ENCODE results near the gene LENG8. TPM values are rescaled to one million over a fixed set of nuclear protein-coding genes. Genes with fewer than 3 reads are reported as not detected.
"Not testable (repeated sequence)": the region's sequence is repeated elsewhere in the genome, so short reads cannot be mapped to it uniquely, and the experiment has no call there.

Gene LENG8
- total RNA-seq, 1 donor from 2014 or later = 59.0 TPM

DNA sequence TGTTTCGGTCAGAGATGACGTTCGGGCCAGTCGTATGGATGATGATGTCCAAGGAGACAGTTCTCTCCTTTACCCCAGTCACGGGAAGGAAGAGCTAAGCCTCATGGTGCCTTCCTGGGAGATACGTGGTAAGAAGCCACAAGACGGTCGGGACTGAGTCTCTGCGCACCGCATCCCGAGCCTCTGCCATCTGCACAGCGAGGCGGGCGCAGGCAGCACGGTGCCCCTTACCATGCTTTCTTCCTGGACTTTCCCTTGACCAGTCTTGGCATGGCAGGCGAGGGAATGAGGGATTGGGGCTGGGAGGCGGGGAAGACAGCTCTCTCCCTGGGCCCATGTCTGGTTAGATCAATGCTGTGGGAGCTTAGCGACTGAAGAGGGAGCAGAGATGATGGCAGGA lies 43.6 kb downstream of the LENG8 start:
- intact Hi-C loops (cut with DNase I) = no loop called here
- ATAC-seq = no peak
- DNase-seq (ENCODE audit: missing footprints) = no peak

DNA sequence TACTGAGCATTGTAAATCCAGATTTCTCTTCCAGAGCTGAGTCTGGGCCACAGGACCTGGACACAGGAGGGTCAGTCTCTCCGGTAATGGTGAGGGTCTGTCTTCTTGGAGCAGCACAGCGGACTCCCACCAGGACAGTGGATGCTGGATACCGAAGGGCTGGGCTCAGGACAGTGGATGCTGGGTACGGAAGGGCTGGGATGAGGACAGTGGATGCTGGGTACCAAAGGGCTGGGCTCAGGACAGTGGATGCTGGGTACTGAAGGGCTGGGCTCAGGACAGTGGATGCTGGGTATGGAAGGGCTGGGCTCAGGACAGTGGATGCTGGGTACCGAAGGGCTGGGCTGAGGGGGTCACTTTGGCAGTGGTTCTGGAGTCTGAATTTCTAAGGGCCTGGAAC lies 44.1 kb downstream of the LENG8 start:
- DNase-seq (ENCODE audit: missing footprints); ATAC-seq; intact Hi-C loops (cut with DNase I): not testable (repeated sequence)

DNA sequence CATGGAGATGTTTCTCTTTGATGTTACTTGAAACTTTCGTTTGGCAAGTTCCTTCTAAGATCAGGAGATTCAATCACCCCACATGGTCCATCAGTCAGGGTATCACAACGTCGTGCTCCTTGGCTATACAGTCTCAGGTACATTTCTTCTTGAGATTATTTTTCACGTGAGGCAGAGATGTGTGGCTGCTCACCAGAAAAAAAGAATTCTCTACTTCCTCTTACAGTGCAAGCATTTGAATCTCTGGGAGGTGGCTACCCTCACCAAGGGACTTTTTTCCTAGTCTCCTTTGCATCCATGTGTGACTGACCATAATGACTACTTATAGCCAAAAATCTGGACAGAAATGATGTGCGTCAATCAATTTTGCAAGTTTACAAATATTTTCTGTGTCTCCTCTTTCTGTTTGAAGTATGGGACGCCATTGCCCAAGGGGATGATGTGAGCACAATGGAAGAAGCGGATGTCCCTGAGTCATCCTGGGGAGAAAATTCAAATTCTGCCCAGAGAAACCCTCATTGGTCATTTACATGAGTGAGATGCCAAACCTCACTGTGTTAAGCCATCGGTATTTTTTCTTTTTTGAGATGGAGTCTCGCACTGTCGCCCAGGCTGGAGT lies 45.1 kb downstream of the LENG8 start:
- intact Hi-C loops (cut with DNase I) = no loop called here
- ATAC-seq = no peak

DNA sequence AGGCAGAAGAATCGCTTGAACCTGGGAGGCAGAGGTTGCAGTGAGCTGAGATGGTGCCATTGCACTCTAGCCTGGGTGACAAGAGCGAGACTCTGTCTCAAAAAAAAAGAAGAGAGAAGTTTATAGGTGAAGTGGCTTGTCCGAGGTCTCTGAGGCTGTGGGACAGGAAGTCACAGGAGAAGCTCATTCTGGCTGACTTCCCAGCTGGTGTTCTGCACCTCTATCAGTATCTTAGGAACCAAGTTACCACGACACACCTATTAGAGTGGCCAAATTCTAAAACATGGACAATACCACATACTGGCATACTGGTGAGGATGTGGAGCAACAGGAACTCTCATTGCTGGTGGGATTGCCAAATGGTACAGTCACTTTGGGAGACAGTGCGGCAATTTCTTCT lies 46.3 kb downstream of the LENG8 start:
- intact Hi-C loops (cut with DNase I); DNase-seq (ENCODE audit: missing footprints); ATAC-seq: not testable (repeated sequence)

More for the DNA sequence above, 45.1 kb downstream of the LENG8 start:
- DNase-seq (ENCODE audit: missing footprints) = no peak

DNA sequence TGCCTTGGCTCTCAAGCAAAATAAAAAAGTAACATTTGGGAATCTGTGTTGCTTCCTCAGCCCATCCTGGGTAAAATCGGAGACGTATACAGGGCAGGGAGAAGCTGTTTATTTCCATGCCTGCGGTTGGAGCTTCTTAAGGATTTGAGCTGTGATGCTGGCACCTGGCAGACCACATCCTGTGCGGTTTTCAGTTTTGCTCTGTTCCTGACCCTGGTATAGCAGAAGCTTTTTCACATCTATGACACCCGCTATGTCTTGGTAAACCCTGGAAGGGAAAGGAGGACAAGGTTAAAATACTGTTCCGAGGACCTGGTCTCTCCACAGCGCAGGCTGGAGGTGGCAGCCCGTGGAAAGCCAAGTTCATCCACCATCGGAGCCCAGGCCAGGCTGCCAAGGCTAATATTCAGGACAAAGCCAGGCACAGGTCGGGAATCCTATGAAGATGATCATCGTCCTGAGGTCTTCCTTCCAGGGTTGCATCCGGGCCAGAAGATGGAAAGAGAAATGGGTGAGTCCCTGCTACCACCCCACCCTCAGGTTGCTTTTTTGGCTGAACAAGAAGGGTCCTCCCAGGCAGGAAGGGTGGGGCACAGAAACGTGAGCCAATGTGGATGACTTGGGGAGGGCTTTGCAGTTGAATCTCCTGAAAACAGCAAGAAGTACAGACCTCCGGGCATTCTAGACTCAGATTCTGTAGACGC lies 48.9 kb downstream of the LENG8 start:
- ATAC-seq; DNase-seq (ENCODE audit: missing footprints); intact Hi-C loops (cut with DNase I): not testable (repeated sequence)

DNA sequence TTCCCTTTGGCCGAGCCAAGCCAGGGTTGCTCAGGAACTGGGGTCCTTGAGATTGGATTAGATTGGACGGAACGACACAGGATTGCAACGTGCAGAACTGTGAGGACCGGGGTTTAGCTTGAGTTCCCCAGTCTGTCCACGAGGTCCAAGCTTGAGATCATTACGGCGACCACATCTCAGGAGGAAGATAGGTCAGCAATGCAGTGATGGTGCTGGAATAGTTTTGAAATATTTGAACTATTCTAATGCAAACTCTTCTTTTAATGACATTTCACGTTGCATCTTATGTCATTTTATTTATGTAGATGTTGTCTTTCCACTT lies 49.4 kb downstream of the LENG8 start:
- ATAC-seq; DNase-seq (ENCODE audit: missing footprints): not testable (repeated sequence)

DNA sequence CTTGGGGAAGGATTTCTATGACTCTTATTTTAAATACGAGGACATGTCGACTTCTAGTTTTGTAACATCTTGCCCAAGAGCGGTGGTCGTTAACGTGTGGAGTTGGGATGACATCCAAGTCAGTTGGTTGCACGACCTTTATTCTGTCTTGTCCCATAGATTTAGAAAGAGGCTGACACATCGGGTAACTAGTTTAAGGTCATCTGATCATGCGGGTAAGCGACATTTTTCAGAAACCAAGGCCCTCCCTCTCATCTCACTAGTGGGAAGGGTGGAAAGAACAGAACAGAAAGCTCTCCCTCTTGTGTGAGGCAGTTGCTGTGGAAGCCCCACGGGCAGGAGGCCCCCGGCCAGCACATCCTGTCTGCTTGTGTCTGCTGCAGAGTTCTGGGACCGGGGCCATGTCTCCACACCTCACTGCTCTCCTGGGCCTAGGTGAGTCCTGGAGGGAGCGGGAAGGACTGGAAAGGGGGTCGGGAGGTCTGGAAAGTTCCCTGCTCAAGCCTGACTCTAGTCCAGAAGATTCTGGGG lies 53.6 kb downstream of the LENG8 start, which contains the start of gene LAIR2:
Gene LAIR2 (plus strand): TSS at position 314 of the 531 bp plus-strand sequence. CDS start 88 bp downstream, at position 402.
- ATAC-seq = no peak
- intact Hi-C loops (cut with DNase I) = no loop called here
- no peak for DNase-seq (ENCODE audit: missing footprints)

More for the DNA sequence above, 49.4 kb downstream of the LENG8 start:
- intact Hi-C loops (cut with DNase I) = not testable (repeated sequence)

DNA sequence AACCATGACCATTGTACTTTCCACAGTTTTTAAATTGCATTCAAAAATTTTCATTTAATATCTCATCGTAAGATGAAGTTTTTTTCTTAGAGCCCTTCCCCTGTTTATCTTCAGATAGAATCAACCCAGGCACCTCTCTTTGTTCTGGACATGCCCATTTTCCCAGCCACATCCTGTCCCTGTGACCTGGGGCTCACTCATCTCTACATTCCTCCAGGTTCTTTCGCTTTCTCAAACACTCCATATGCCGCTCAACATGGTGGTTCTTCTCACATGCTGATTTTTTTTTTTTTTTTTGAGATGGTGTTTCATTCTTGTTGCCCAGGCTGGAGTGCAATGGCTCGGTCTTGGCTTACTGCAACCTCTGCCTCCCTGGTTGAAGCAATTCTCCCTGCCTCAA lies 56.5 kb downstream of the LENG8 start:
- ATAC-seq; intact Hi-C loops (cut with DNase I); DNase-seq (ENCODE audit: missing footprints): not testable (repeated sequence)

DNA sequence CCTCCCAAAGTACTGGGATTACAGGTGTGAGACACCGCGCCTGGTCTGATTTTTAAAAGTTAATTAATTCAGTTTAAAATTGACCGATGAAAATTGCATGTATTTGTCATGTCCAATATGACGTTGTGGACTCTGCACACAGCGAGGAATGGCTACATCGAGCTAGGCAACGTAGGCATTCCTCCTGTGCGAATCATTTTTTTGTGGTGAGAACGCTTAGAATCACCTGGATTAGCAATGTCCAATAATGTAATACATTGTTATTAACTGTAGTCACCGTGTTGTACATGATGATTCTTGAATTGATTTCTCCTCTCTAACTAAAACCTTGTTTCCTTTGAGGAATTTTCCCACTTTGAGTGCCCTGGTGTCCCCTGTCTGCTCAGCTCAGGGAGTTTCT lies 57.1 kb downstream of the LENG8 start:
- intact Hi-C loops (cut with DNase I) = no loop called here
- DNase-seq (ENCODE audit: missing footprints) (no peak), ATAC-seq (no peak)

DNA sequence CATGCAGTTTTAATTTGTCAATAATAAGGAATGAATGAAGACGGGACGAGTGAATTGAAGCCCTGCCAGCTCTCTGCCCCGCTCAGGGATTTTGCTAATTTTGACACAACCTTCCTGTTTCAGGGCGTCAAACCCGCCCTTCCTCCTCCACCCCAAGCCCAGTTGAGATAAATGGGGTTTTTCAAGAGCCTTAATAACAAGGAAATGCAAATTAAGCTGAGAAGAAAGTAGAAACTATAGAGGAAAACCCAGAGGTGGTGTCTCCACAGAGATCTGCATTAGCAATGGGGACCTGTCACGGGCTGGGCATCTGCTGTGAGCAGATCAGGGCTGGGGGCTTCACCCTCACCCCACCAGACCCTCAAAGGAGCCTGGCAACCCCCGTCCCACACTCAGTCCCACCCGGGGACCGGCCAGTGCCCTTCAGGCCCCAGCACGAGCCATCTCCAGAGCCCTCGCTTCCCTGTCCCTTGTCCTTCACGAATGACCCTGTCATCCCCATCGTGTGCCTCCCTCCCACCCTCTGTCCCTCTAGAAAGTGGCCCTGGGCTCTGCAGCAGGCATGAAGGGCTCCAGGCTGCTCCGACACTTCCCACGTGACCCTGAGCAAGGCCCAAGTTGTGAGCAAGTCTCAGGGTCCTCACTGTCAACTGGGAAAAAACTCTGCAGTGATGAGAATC lies 58.2 kb downstream of the LENG8 start:
- intact Hi-C loops (cut with DNase I); ATAC-seq; DNase-seq (ENCODE audit: missing footprints): not testable (repeated sequence)

DNA sequence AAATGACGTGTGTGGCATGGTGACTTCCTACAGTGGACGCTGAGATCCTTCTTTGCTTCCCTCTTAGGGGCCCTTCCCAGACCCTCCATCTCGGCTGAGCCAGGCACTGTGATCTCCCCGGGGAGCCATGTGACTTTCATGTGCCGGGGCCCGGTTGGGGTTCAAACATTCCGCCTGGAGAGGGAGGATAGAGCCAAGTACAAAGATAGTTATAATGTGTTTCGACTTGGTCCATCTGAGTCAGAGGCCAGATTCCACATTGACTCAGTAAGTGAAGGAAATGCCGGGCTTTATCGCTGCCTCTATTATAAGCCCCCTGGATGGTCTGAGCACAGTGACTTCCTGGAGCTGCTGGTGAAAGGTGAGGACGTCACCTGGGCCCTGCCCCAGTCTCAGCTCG lies 58.8 kb downstream of the LENG8 start:
- no peak for ATAC-seq
- DNase-seq (ENCODE audit: missing footprints) = no peak
- intact Hi-C loops (cut with DNase I) = no loop called here

DNA sequence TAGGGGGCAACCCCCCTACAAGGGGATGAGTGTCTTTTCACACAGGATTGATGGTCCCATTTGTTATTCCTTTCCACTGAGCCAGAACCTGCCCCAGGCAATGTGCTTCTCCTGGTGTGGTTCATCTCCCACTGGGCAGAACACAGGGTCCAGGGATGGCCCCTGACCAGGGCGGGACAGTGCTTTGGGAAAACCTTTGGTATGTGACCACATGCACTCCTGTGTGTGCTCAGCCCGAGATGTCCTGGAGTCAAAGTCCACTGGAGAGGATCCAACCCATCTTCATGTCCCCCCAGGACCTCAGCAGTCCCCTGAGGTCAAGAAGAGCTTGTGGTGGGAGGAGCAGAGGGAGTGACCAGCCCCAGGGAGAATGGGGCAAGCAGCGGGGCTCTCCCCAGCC lies 59.5 kb downstream of the LENG8 start:
- ATAC-seq; intact Hi-C loops (cut with DNase I): not testable (repeated sequence)

DNA sequence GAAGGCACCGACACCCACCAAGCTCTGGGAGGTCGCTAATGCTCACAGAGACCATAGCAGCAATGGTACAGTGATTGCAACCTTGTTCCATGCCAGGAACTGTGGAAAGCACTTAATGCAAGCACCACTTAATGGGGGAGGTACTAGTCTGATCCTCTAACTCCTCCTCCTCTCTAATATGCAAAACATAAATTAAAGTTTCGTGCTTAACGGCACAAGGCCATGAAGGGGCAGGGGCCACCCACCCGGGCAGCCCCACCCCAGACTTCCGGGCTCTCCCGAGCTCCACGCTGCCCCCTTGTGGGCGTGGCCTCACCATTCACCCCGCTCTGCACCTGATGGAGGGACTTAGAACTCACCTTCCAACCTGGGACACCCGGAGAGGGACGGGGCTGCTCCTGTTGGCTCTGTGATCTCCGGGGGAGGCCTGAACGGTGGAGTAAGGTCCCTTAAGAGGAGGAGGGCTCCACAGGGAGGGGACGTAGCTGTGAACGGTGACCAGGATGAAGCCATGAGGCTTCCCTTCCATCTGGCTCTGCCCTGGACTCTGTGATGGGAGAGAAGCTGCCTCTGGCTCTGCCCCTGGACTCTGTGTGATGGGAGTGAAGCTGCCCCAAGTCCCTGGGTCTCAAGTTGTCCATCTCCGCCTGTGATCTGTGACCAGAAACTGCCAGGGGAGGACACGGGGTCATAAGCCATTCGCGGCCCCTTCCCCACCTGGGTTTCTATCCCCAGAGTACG lies 60.4 kb downstream of the LENG8 start:
- DNase-seq (ENCODE audit: missing footprints); intact Hi-C loops (cut with DNase I); ATAC-seq: not testable (repeated sequence)

More for the DNA sequence above, 59.5 kb downstream of the LENG8 start:
- DNase-seq (ENCODE audit: missing footprints) = not testable (repeated sequence)

Other genes with a start within 250 kb of the LENG8 start
- gene RPS9, start 248.3 kb upstream of the LENG8 start, total RNA-seq = 681 TPM
- gene LILRB3, start 226.2 kb upstream of the LENG8 start, total RNA-seq = 4.0 TPM
- gene LILRA6, start 206.4 kb upstream of the LENG8 start, total RNA-seq = 2.7 TPM
- gene LILRB5, start 191.9 kb upstream of the LENG8 start, total RNA-seq = 8.5 TPM
- 2.9 TPM for gene LILRB2, start 168.1 kb upstream of the LENG8 start, total RNA-seq
- 1.8 TPM for gene LILRA5, start 136.0 kb upstream of the LENG8 start, total RNA-seq
- not detected for gene LILRA4, start 110.0 kb upstream of the LENG8 start, total RNA-seq
- gene LAIR1, start 84.3 kb upstream of the LENG8 start, total RNA-seq = 9.1 TPM
- gene TTYH1, start 33.7 kb upstream of the LENG8 start, total RNA-seq = 2.8 TPM
- 1.8 TPM for gene LENG9, start 14.6 kb downstream of the LENG8 start, total RNA-seq
- gene CDC42EP5, start 24.1 kb downstream of the LENG8 start, total RNA-seq = 8.9 TPM
- gene LAIR2, start 53.6 kb downstream of the LENG8 start, total RNA-seq = not detected
- 3.1 TPM for gene LILRA2, start 124.6 kb downstream of the LENG8 start, total RNA-seq
- 0.92 TPM for gene LILRA1, start 144.4 kb downstream of the LENG8 start, total RNA-seq
- 1.8 TPM for gene LILRB1, start 181.3 kb downstream of the LENG8 start, total RNA-seq
- gene LILRB4, start 213.8 kb downstream of the LENG8 start, total RNA-seq = 5.0 TPM

All from Right ventricle myocardium inferior (tissue), 1 donor.